ENCODE measurements around the gene CWF19L1. TPM values are rescaled to one million over a fixed set of nuclear protein-coding genes. Genes with fewer than 3 reads are reported as not detected.

Gene CWF19L1
- total RNA-seq, 2 experiments from 2014 or later, result 47.8 to 51.0 TPM

DNA sequence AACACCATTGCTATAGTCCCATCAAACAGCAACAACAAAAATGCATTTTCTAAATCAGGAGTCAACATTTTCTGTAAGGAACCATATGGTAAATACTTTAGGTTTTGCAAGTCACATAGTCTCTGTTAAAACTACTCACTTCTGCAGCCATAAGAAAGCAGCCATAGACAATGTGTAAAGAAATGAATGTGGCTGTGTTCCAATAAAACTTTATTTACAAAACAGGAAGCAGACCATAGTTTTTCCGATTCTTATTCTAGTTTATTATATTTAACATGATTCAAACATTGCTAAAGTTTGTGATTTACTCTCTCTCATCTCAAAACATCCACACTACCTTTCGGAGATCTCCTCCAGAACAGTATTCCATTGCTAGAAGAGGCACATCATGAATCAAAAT lies 44.9 kb downstream of the CWF19L1 start:
- intact Hi-C loops (cut with micrococcal nuclease; ENCODE audit: unreplicated experiment), result no loop called here
- H3K79me2 ChIP-seq (ENCODE audit: insufficient read depth, low read depth, low read length), result peaks cover 21% of the 10 kb centered on the region; the same call in 1 of the 2 replicates
- ChIA-PET CTCF (ENCODE audit: unreplicated experiment) (no interaction called here), POLR2A (no interaction called here)
- TF ChIP-seq EZH2phosphoT487 (IDR thresholded peaks at IDR 0.05; ENCODE audit: borderline replicate concordance, low read depth, low read length) (no peak), CTCF (conservative IDR thresholded peaks at IDR 0.05; ENCODE audit: low read length) (no peak)
- H3K4me1 ChIP-seq (ENCODE audit: insufficient read depth, low read length, poor library complexity, severe bottlenecking), result peaks cover 2% of the 10 kb centered on the region
- H3K27ac ChIP-seq (ENCODE audit: low read depth, low read length, poor library complexity, severe bottlenecking), result no peak overlapping the region
- no peak overlapping the region for H3K4me2 ChIP-seq (ENCODE audit: low read length)
- H3K4me3 ChIP-seq (ENCODE audit: low read depth, low read length, poor library complexity, severe bottlenecking), result no peak overlapping the region
- no peaks in the 10 kb centered on the region for H3K9me3 ChIP-seq (ENCODE audit: low read length)
- H3K36me3 ChIP-seq (ENCODE audit: insufficient read depth, low read length), result peaks cover 83% of the 10 kb centered on the region
- no TSS peak for BruUV-seq (replicated peaks)
- no peak for DNase-seq (ENCODE audit: low spot score)
- no peaks in the 10 kb centered on the region for H4K20me1 ChIP-seq (ENCODE audit: insufficient read depth, low read length)
- H3K9me2 ChIP-seq (ENCODE audit: insufficient read depth, low read length), result no peaks in the 10 kb centered on the region
- H2AFZ ChIP-seq (ENCODE audit: low read length), result no peak overlapping the region

- Histone ChIP-seq H3K4me1 (ENCODE audit: insufficient read depth, low read length, poor library complexity, severe bottlenecking) (no peaks in the 10 kb centered on the region), H3K27ac (ENCODE audit: low read depth, low read length, poor library complexity, severe bottlenecking) (no peak overlapping the region), H2AFZ (ENCODE audit: low read length) (no peak overlapping the region), H3K9me3 (ENCODE audit: low read length) (no peaks in the 10 kb centered on the region), H3K9me2 (ENCODE audit: insufficient read depth, low read length) (no peaks in the 10 kb centered on the region), H4K20me1 (ENCODE audit: insufficient read depth, low read length) (no peaks in the 10 kb centered on the region), H3K79me2 (ENCODE audit: insufficient read depth, low read depth, low read length) (no peaks in the 10 kb centered on the region), H3K4me2 (ENCODE audit: low read length) (no peak overlapping the region), H3K36me3 (ENCODE audit: insufficient read depth, low read length) (peaks cover 100% of the 10 kb centered on the region), H3K4me3 (ENCODE audit: low read depth, low read length, poor library complexity, severe bottlenecking) (no peak overlapping the region)
- CTCF ChIA-PET (ENCODE audit: unreplicated experiment), result no interaction called here
- DNase-seq (ENCODE audit: low spot score), result no peak
- TF ChIP-seq EZH2phosphoT487 (IDR thresholded peaks at IDR 0.05; ENCODE audit: borderline replicate concordance, low read depth, low read length), result no peak
- no peak for TF ChIP-seq CTCF (conservative IDR thresholded peaks at IDR 0.05; ENCODE audit: low read length)
- BruUV-seq (replicated peaks), result no TSS peak
- intact Hi-C loops (cut with micrococcal nuclease; ENCODE audit: unreplicated experiment), result no loop called here
- POLR2A ChIA-PET, result interaction anchor here (0.6 kb wide), 1 partner anchor 78 kb away, joined by 3 read pairs; no protein-coding TSS in a partner anchor
These were observed 51.4 kb downstream of the CWF19L1 start for GRCh38 chr10:100216006-100216405.

GRCh38 chr10:100209303-100209702 lies 58.1 kb downstream of the CWF19L1 start:
- TF ChIP-seq EZH2phosphoT487 (IDR thresholded peaks at IDR 0.05; ENCODE audit: borderline replicate concordance, low read depth, low read length), result no peak
- TF ChIP-seq CTCF (conservative IDR thresholded peaks at IDR 0.05; ENCODE audit: low read length), result no peak
- Histone ChIP-seq H3K4me3 (ENCODE audit: low read depth, low read length, poor library complexity, severe bottlenecking) (no peak overlapping the region), H3K4me2 (ENCODE audit: low read length) (no peak overlapping the region), H3K9me3 (ENCODE audit: low read length) (no peaks in the 10 kb centered on the region), H3K36me3 (ENCODE audit: insufficient read depth, low read length) (peaks cover 87% of the 10 kb centered on the region), H3K9me2 (ENCODE audit: insufficient read depth, low read length) (no peaks in the 10 kb centered on the region), H3K4me1 (ENCODE audit: insufficient read depth, low read length, poor library complexity, severe bottlenecking) (no peaks in the 10 kb centered on the region), H2AFZ (ENCODE audit: low read length) (no peak overlapping the region), H4K20me1 (ENCODE audit: insufficient read depth, low read length) (no peaks in the 10 kb centered on the region), H3K27ac (ENCODE audit: low read depth, low read length, poor library complexity, severe bottlenecking) (no peak overlapping the region), H3K79me2 (ENCODE audit: insufficient read depth, low read depth, low read length) (no peaks in the 10 kb centered on the region)
- POLR2A ChIA-PET, result no interaction called here
- BruUV-seq (replicated peaks), result no TSS peak
- CTCF ChIA-PET (ENCODE audit: unreplicated experiment), result no interaction called here
- intact Hi-C loops (cut with micrococcal nuclease; ENCODE audit: unreplicated experiment), result no loop called here
- no peak for DNase-seq (ENCODE audit: low spot score)
